HG02885 (cell line): ENCODE measurements around the gene CCDC57.
"Not testable (repeated sequence)": the region's sequence is repeated elsewhere in the genome, so short reads cannot be mapped to it uniquely, and the experiment has no call there.

Source experiments
- ATAC-seq: cut with Tn5 transposase; IDR thresholded peaks from one replicate; pipeline ENCODE4 v1.9.1; 2021; ENCODE audit warnings: mild to moderate bottlenecking; ENCODE audit not compliant: unreplicated experiment, poor library complexity

CCDC57 gene

GRCh38 chr17:82212331-82213250, at the start of gene CCDC57:
CCDC57 (minus strand) TSS chr17:82212842; CDS start chr17:82201944, 10,898 bp downstream.
- peak; percentile 73 for ATAC-seq

- no peak for ATAC-seq
These were observed 49.7 kb upstream of the CCDC57 start for GRCh38 chr17:82262344-82262743.

- not testable (repeated sequence) for ATAC-seq
These were observed 47.6 kb upstream of the CCDC57 start for GRCh38 chr17:82259972-82260961.

- no peak for ATAC-seq
These were observed 45.9 kb upstream of the CCDC57 start for GRCh38 chr17:82258555-82258954.

GRCh38 chr17:82257473-82257872, 44.8 kb upstream of the CCDC57 start:
- ATAC-seq: no peak

- no peak for ATAC-seq
These were observed 43.7 kb upstream of the CCDC57 start for GRCh38 chr17:82256242-82256885.

GRCh38 chr17:82255402-82255972, 42.8 kb upstream of the CCDC57 start:
- no peak for ATAC-seq

- not testable (repeated sequence) for ATAC-seq
These were observed 42.1 kb upstream of the CCDC57 start for GRCh38 chr17:82254746-82255145.

GRCh38 chr17:82254096-82254495, 41.5 kb upstream of the CCDC57 start:
- not testable (repeated sequence) for ATAC-seq

GRCh38 chr17:82253179-82253544, 40.5 kb upstream of the CCDC57 start:
- no peak for ATAC-seq

GRCh38 chr17:82252511-82253178, 40.0 kb upstream of the CCDC57 start:
- no peak for ATAC-seq

GRCh38 chr17:82250868-82251500, 38.3 kb upstream of the CCDC57 start:
- no peak for ATAC-seq

- no peak for ATAC-seq
These were observed 37.4 kb upstream of the CCDC57 start for GRCh38 chr17:82249896-82250581.

- no peak for ATAC-seq
These were observed 36.4 kb upstream of the CCDC57 start for GRCh38 chr17:82248815-82249674.

- no peak for ATAC-seq
These were observed 35.4 kb upstream of the CCDC57 start for GRCh38 chr17:82247856-82248671.

GRCh38 chr17:82247182-82247823, 34.7 kb upstream of the CCDC57 start:
- ATAC-seq: no peak
